Measurements from ENCODE around the gene NR5A1.

Gene NR5A1

DNA sequence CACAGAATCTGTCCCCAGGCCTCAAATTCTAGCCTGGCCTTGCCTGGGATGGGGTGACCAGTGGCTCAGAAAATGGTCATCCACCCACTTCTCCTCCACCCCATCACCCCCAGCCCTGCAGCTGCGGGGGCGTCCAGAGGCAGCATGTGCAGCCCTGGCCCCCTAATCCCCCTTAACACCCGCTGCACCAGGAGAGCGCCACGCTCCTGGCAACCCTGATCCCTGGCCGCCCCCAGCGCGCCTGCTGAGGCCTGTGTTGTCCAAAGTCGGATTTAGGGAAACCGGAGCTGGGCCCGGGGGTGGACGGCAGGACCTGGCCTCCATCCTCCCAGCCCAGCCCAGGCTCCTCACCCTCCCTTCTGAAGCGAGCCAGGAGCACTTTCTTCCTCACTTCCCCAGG, 22.0 kb downstream of the NR5A1 start:
- no peak overlapping the region for H3K4me3 ChIP-seq (ENCODE audit: low read depth, low read length)

DNA sequence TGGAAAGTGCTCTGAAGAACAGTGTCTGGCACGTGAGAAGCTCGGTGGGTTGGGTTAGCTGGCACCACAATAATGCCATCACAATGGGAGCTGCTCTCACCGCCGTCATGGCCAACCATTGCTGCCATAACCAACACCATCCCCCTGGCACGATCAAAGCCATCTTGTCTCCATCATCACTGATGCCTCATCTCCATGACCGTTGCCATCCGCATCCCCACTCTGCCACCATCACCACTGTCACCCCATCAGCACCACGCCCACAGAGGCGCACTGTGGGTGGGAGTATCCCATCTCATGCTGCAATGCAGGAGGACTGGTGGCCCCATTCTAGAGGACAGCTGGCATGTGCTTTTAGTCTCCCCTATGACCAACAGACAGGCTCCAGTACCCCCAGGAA, 23.7 kb downstream of the NR5A1 start:
- no peak overlapping the region for H3K4me3 ChIP-seq (ENCODE audit: low read depth, low read length)

DNA sequence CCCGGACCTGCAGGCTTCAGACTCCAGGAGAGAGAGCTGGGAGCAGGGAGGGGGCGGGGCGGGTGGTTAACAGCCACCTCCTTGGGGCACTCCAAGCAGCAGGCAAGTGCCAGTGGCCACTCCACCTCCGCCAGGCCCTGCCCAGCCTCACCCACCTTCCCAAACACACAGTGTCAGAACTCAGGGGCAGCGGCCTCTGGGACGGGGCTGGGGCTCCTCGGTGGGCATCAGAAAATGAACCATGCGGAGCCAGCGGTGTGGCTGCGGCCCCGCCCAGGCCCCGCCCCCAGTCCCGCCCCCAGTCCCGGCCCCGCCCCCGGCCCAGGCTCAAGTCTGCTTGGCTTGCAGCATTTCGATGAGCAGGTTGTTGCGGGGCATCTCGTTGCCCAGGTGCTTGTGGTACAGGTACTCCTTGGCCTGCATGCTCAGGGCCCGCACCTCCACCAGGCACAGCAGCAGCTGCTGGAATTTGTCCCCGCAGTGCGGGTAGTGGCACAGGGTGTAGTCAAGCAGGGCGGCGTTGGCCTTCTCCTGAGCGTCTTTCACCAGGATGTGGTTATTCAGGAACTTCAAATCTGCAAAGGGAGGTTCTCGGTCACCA, 24.7 kb downstream of the NR5A1 start:
- H3K4me3 ChIP-seq (ENCODE audit: low read depth, low read length): no peak overlapping the region

DNA sequence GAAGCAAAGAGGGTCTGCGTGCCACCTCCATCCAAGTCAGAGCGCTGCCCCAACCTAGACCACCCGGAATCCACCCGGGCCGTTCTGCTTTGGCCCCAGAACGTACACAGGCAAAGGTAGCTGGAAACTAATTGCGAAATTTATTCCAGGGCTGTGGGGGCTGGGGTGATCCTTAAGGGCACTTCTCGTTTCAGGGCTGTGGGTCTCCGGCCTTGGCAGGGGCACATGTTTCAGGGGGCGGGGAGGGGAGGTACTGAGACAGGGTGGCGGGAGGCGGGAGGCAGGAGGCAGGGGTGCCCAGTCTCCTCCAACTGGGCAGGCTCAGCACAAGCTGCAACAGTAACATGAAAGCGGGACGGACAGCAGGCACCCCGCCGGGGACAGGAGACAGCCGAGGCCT, 26.1 kb downstream of the NR5A1 start:
- H3K4me3 ChIP-seq (ENCODE audit: low read depth, low read length): no peak overlapping the region

DNA sequence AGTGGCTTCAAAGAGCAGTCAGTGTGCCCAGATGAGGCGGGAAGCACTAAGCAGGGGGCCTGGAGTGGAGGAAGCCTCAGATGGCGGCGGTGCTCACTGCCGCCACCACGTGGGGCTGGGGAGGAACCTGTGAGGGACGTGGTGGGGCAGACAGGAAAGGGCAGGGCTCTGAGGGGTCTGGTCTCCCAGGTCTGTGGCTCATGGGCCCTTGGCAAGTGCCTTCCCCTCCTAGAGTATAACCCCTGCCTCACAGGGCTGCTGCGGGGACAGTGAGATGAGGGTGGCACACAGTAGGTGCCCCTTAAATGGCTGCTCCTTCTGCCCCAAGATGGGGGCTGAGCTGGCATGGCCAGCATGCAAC, 26.6 kb downstream of the NR5A1 start:
- no peak overlapping the region for H3K4me3 ChIP-seq (ENCODE audit: low read depth, low read length)

DNA sequence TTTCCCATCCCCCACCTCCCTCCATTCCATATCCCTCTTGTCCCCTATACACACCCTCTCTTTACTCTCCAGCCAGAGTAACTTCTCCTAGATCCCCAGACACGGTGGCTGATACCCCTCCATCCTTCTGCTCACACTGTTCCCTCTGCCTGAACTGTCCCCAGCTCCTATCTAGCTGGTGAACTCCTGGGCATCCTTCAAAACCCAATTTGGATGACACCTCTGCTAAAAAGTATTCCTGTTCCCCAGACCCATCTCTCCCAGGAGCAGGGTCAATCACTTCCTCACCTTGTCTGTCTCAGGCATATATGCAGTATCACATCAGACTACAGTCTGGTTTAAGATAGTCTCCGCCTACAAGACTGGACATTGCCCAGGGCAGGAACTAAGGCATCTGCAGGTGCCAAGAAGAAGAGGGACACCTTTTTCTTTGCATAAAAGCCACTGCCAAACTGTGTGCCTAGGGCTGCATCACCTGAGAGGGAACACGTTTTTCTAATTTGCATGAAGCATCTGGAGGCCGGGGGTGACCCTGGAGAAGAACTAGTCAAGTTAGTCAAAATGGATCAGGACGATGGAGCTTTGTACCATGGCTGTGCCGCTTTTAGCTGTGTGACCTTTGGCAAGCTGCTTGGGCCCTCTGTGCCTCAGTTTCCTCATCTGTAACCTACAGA, 27.1 kb downstream of the NR5A1 start:
- no peak overlapping the region for H3K4me3 ChIP-seq (ENCODE audit: low read depth, low read length)

DNA sequence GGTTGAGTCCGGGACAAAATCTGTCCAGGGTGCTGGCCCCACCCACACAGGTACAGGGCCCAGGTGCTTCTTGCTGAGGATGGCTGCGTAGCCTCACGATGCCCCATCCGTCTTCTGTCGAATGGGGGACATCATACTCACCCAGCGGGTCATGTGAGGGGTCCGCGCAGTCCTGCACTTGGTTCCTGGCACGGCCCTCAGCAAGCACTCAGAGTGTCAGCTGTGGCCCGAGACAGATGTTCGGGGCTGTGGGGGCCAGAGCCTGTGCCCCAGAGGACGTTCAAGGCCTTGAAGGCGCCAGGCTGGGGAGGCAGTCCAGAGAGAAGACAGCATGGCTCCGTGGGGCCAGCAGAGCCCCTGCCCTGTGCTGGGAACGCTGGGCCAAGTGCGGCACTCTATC, 27.8 kb downstream of the NR5A1 start:
- no peak overlapping the region for H3K4me3 ChIP-seq (ENCODE audit: low read depth, low read length)

DNA sequence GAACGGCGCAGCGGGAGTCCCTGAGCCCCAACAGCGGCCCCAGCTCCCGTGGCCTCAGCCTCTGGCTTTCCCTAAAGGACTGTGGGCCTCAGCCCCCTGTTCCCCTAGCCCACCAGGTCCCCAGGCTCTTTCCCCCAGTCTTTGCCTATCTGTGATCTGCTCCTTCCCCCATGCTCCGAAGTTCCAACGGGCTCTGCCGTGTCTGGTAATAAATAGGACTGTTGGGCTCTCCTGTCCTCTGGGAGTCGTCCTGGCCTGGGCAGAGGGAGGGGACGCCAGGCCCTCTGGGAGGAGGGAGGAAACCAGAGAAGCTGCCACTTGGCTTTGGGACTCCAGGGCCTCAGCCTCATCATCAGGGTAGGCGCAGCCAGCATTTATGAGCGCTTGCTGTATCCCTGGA, 28.8 kb downstream of the NR5A1 start:
- no peak overlapping the region for H3K4me3 ChIP-seq (ENCODE audit: low read depth, low read length)

DNA sequence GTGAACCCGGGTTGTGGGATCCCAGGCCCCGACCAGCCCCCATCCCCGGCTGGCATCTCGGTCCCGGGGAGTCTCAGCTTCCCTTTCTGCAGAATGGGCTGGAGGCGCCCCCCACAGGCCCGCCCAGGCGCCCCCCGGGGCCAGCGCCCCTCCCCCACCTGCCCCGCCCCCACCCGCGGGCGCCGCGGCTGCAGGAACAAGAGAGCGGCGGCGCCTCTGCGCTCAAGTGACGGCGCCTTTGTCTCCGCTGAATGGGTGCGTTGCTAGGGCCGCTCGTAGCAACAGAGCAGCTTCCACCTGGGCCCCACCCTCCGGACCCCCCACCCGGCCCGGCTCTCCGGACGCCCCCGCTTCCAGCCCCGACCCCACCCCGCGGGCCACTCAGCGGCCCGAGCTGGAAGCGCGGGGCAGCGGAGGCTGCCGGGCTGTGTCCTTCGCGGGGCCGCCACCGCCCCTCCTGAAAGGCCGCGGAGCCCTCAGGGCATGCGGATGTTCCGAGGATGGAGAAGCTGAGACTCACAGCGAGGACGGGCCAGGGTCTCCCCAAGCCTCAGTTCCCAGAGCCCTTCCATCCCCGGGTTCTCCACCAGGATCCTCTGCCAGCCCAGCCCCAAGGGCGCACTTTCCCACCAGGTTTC, 29.4 kb downstream of the NR5A1 start:
- peak overlapping the region; percentile 13 for H3K4me3 ChIP-seq (ENCODE audit: low read depth, low read length)

DNA sequence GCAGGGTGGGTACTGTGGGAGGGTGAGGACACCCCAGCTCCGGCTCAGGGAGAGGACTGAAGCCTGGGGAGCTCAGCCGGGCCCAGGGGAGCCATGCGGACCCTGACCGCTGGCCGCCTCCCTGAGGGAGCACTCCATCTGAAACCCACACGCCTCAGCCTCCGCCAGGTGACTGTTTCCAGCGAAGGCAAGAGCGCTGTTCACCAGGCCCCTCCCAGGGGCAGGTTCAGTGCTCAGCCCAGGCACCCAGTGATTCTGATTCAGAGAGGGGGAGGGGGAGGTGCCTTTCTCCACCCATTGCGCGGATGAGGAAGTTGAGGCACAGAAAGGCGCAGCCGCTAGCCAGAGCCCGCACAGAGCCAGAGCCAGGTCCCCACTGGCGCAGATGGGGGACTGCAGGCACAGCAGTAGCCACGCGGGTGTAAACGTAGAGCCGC, 30.0 kb downstream of the NR5A1 start:
- peak overlapping the region; percentile 13 for H3K4me3 ChIP-seq (ENCODE audit: low read depth, low read length)

DNA sequence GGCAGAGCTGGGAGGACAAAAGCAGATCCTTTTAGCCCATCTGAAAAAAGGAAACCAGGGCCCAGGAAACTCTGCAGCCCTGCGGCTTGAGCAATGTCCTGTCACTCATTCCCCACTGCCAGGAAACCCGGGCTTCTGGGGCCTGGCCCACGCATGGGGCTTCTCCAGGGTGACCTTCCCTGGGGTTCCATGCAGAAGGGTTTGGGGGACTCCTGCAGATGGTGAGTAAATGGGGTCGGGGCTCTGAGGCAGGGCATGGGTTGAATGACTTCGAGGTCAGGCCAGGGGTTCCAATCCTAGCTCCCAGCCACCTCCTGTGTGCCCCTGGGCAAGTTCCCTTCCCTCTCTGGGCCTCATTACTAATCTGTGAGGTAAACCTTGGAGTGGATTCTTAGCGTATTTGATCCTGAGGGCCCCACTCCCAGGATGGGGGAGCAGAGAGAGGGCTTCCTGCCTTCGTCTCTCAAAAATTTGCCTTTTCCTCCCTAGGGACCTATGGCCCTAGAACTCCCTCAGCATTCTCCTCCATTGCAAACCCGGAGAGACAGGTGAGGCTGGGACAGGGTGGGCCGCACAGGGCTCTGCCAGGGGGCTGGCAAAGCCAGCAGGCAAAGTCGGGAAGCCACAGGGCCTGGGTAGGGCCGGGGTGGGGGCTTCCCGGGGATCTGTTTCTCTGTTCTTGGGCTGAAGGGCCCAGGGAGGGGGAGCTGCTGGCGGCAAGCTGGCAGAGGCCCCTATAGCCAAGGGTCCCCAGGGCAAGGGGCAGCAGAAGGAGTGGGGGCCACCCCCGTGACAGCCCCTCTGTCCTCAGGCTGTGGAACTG, 31.1 kb downstream of the NR5A1 start:
- H3K4me3 ChIP-seq (ENCODE audit: low read depth, low read length): no peak overlapping the region

DNA sequence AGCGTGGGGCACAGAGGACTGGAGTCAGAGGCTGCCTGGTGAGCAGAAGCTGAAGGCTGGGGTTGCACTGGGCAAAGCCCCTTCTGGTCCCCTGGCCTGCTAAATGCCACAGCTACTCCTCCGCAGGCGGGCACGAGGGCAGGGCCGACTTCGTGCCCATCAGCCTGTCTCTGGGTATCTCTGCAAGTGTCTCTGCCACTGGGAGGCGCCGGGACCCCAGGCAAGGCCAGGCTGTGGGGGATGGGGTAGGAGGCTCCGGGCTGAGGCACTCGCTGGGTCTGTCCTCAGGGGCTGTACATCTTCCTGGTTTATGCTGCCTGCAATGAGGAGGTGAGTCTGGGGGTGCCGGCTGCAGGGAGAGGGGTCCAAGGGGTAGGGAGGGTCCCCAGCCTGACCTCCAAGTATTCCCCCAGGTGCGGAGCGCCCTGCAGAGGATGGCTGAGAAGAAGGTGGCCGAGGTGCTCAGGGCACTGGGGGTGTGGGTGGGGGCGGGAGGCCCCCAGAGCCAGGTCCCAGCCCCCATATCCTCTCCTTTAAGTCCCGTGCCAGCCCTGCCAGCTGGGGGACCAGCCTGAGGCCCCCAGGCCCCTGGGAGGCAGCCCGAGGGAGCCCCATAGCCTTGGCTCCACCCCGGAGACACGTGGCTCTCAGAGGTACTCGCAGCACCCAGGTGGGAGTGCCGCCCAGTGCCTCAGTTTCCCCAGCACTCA, 31.9 kb downstream of the NR5A1 start:
- no peak overlapping the region for H3K4me3 ChIP-seq (ENCODE audit: low read depth, low read length)

DNA sequence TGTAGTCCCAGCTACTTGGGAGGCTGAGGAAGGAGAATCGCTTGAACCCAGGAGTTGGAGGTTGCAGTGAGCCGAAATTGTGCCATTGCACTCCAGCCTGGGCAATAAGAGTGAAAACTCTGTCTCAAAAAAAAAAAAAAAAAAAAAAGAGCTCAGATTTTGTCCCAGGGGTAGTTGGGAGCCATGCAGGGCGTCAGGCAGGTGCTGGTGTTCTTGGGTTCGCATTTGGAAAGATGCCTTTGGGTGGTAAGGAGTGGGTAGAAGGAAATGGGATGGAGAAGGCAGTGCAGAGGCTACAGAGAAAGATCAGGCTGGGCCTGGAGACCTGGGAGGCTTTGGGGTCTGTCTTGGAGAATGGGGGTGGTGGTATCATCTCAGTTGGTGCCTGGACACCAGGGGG, 33.0 kb downstream of the NR5A1 start:
- no peak overlapping the region for H3K4me3 ChIP-seq (ENCODE audit: low read depth, low read length)

DNA sequence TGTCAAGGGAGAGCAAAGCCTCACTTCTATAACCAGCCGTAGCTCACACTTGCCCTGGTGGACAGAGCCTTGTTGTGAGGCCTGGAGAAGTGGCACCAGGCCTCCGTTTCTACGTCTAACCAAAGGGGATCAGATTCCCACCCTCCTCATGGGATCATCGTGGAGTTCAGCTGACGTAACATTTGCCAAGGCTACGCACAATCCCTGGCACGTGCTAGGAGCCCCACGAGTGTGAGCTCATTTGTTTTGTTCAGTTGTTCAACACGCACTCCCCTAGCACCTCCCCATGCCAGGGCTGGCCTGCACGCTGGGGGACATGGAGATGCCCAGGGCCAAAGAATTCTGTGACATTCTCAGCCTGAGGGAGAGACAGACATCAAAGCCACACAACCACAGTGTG, 33.9 kb downstream of the NR5A1 start:
- no peak overlapping the region for H3K4me3 ChIP-seq (ENCODE audit: low read depth, low read length)

DNA sequence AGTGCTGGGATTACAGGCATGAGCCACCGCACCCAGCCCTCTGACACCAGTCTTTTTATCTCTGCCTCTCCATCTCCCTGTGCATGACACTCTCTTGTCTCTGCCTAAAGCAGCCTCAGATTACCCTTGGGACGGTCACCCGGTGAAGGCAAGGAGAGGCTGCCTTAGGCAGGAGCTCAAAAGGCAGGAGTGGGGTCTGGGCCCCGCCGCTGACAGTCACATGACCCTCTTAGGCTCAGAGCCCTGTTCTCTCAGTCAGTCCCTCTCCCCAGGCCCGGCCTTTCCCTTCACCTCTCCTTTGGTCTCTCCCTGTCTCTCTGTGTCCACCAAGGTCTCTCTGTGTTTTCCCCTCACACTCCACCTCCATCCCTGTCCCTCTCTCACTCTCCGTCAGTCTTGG, 34.4 kb downstream of the NR5A1 start:
- H3K4me3 ChIP-seq (ENCODE audit: low read depth, low read length): no peak overlapping the region

DNA sequence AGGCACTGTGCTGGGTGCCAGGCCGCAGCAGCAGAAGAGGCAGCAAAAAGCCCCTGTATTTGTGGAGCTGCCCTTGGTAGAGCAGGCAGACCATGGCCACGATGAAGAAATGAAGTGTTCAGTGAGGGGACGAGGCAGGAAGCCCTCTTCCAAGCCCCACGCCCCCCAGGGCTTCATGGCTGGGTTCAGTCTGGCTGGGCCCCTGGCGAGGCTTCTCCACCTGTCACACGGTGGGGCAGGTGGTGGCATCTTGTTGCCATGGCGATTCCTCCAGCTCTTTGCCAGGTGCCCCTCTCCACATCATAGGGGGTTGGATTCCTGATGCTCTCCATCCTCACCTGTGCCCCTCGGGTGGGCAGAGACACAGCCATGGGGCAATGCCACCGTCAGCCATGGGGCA, 35.4 kb downstream of the NR5A1 start:
- no peak overlapping the region for H3K4me3 ChIP-seq (ENCODE audit: low read depth, low read length)

DNA sequence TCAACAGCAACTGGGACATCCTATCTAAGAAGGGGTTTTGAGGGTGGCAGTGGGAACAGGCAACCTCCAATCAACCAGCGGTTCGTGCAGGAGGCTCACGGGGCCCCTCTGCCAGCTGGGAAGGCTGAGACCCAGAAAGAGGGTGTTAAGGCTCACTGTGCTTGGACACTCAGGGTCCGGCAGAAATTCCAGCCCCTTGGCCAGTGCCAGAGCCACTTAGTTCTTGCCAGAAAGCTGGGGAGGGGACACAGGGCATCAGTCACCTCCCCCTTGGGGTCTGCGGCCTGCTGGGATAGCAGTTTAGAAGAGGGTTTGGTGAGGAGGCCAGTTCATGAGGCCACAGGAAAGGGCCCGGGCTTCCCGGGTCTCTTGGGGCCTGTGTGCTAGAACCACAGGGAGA, 36.5 kb downstream of the NR5A1 start:
- H3K4me3 ChIP-seq (ENCODE audit: low read depth, low read length): no peak overlapping the region

DNA sequence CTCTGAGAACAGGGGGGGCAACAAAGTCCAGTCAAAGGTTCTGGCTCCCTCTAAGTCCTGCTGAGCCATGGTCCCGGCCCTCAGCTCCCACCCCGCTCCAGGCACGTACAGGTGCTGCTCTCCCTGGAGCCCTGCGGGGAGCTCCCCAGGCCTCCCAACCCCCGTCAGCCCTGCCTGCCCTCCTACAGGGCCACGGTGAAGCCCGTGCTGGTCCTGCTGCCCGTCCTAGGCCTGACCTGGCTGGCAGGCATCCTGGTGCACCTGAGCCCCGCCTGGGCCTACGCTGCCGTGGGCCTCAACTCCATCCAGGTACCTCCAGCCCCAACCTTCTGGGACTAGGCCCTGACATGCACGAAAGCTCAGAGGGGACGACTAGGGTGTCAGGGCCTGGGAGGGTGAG, 36.9 kb downstream of the NR5A1 start:
- no peak overlapping the region for H3K4me3 ChIP-seq (ENCODE audit: low read depth, low read length)

DNA sequence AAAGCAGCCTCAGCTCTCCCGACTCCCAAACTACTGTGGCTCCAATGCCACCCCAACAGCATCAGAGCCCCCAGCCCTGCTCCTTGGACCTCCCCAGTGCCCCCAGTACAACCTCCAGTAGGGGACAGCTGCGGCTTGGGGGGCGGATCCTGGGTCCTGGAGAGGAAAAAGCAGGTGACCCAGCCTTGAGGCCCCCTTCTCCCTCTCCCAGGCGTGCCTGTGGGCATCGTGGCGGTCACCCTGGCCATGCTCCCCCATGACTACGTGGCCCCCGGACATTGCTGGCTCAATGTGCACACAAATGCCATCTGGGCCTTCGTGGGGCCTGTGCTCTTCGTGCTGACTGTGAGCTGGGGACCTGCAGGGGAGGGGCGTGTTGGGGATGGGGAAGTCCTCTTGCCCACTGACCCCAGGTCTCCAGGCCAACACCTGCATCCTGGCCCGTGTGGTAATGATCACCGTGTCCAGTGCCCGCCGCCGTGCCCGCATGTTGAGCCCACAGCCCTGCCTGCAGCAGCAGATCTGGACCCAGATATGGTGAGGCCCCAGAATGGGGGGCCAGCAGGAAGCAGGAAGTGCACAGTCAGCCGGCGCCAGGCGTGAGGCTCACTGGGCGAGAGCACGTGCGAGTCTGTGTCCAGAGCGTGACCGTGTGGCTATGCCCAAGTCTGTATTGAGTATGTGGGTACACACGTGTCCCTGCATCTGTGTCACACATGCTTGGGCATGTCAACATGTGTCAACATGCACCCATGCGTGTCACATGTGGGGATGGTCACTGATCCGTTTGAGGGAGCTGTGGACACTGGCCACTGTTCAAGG, 38.0 kb downstream of the NR5A1 start:
- H3K4me3 ChIP-seq (ENCODE audit: low read depth, low read length): no peak overlapping the region

DNA sequence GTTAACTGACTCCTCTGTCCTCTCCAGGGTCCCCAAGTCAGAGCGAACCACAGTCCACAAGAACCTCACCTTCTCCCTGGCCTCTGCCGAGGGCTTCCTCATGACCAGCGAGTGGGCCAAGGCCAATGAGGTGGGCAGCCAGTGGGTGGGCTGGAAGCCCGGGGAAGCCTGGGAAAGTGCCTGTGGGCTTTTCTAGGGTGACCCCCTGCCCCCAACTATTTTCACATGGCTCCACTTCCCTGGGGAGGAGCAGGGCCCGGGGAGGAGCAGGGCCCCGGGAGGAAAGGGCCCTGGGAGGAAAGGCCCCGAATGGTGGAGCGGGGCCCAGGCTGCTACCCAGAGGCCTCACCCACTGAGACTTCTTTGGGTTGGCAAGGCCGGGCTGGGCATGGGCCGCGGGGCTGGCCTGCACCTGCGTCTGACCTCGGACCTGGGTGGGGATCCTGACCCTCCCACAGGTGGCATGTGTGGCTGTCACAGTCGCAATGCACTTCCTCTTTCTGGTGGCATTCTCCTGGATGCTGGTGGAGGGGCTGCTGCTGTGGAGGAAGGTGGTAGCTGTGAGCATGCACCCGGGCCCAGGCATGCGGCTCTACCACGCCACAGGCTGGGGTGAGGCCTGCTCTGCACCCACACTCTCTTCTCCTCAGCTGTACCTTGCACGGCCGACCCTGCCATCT, 39.0 kb downstream of the NR5A1 start:
- no peak overlapping the region for H3K4me3 ChIP-seq (ENCODE audit: low read depth, low read length)

All from iPS-11a (cell line).